Astrocyte (in vitro differentiated cells and primary cell): ENCODE data around the gene EML1. TPM values are rescaled to one million over a fixed set of nuclear protein-coding genes. Genes with fewer than 3 reads are reported as not detected.
A peak's percentile ranks its signal among the peaks of the same experiment; 100 is the strongest.

Experiments
- DNase-seq: peaks from one replicate; pipeline ENCODE4 v3.0.0-alpha.2; 2010; ENCODE audit warnings: low read depth
- FAIRE-seq: peaks from 2 replicates; lab custom pipeline; 2011; peaks lifted over from hg19 to GRCh38; lab: Jason Lieb, UNC
- H2AFZ ChIP-seq: 2 replicates; pipeline ENCODE4 v1.6.0; 2012; ENCODE audit warnings: low read depth, low read length, inconsistent platforms
- H3K27ac ChIP-seq: 2 replicates; pipeline ENCODE4 v1.5.1; 2011; ENCODE audit warnings: low read depth, low read length, inconsistent platforms
- H3K27me3 ChIP-seq: 2 replicates; pipeline ENCODE4 v1.6.0; 2011; ENCODE audit warnings: low read length, inconsistent platforms; ENCODE audit not compliant: insufficient read depth
- H3K36me3 ChIP-seq: 2 replicates; pipeline ENCODE4 v1.5.1; 2011; ENCODE audit warnings: low read length, inconsistent platforms; ENCODE audit not compliant: insufficient read depth
- H3K4me1 ChIP-seq: 2 replicates; pipeline ENCODE4 v1.5.1; 2011; ENCODE audit warnings: low read length, inconsistent platforms; ENCODE audit not compliant: insufficient read depth
- H3K4me2 ChIP-seq: 2 replicates; pipeline ENCODE4 v1.6.0; 2012; ENCODE audit warnings: low read length, inconsistent platforms
- H3K4me3 ChIP-seq: 2 replicates; pipeline ENCODE4 v1.5.1; 2011; ENCODE audit warnings: low read depth, mild to moderate bottlenecking, low read length, inconsistent platforms; ENCODE audit not compliant: insufficient read depth
- H3K79me2 ChIP-seq: 2 replicates; pipeline ENCODE4 v1.6.0; 2012; ENCODE audit warnings: mild to moderate bottlenecking, low read length, inconsistent platforms; ENCODE audit not compliant: insufficient read depth
- H3K9ac ChIP-seq: 2 replicates; pipeline ENCODE4 v1.6.0; 2012; ENCODE audit warnings: mild to moderate bottlenecking, low read length, inconsistent platforms
- H3K9me3 ChIP-seq: 2 replicates; pipeline ENCODE4 v1.5.1; 2012; ENCODE audit warnings: low read depth, mild to moderate bottlenecking, low read length, inconsistent platforms; ENCODE audit not compliant: insufficient read depth
- H4K20me1 ChIP-seq: 2 replicates; pipeline ENCODE4 v1.6.0; 2012; ENCODE audit warnings: low read length, inconsistent platforms; ENCODE audit not compliant: insufficient read depth
- H3K27ac Mint-ChIP-seq: one replicate; pipeline ENCODE4 v1.8.0; 2021; ENCODE audit warnings: mild to moderate bottlenecking, mixed read lengths; ENCODE audit not compliant: unreplicated experiment
- H3K27me3 Mint-ChIP-seq: one replicate; pipeline ENCODE4 v1.8.0; 2021; ENCODE audit warnings: low read depth, mixed read lengths; ENCODE audit not compliant: unreplicated experiment
- H3K36me3 Mint-ChIP-seq: one replicate; pipeline ENCODE4 v1.8.0; 2021; ENCODE audit warnings: low read depth, mixed read lengths; ENCODE audit not compliant: unreplicated experiment
- H3K4me1 Mint-ChIP-seq: one replicate; pipeline ENCODE4 v1.8.0; 2021; ENCODE audit warnings: low read depth, mixed read lengths; ENCODE audit not compliant: unreplicated experiment
- H3K4me3 Mint-ChIP-seq: one replicate; pipeline ENCODE4 v1.8.0; 2021; ENCODE audit warnings: mild to moderate bottlenecking, moderate library complexity, mixed read lengths; ENCODE audit not compliant: unreplicated experiment
- H3K9me3 Mint-ChIP-seq: one replicate; pipeline ENCODE4 v1.8.0; 2021; ENCODE audit warnings: mild to moderate bottlenecking, mixed read lengths; ENCODE audit not compliant: unreplicated experiment
- EZH2 ChIP-seq: IDR thresholded peaks from 2 replicates; pipeline ENCODE4 v1.6.1; 2012; ENCODE audit warnings: mild to moderate bottlenecking, low read length, inconsistent platforms; ENCODE audit not compliant: insufficient read depth
- total RNA-seq: library from RNA; stranded (reverse); gene quantifications from 2 replicates; pipeline ENCODE4 v1.2.1, GENCODE V29; 2021
- TF ChIP-seq, protein P1 (sequence below): IDR thresholded peaks from 2 replicates; pipeline ENCODE4 v1.5.1; 2011; ENCODE audit warnings: low read depth, mild to moderate bottlenecking, inconsistent platforms, low read length, moderate library complexity; ENCODE audit not compliant: insufficient read depth

Gene EML1
- total RNA-seq, 1 donor from 2014 or later = 17.1 TPM

DNA sequence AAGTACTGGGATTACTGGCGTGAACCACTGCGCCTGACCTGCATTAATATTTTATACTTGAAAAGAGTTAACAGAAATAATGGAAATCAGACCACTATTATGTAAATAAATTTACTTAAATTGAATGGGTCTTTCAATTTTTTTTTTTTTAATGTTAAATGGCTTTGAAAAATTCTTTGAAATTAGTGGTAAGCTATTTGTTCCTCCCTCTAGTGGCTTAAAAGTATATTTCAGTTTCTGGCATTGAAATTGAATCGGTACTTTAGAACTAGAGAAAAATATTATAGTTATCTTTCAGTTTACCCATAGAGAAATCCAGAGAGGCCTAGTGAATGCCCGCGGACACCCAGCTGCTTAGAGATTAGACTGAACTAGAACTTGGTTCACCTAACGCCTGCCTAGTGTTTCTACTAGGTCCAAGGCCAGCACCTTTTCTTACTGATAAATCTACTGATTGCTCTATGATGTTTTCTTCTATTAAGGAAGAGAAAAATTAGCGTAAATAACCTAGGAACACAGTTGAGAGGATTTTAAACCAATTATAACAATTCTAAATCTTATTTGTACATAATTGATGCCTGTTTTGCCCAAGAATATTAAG, 106.5 kb downstream of the EML1 start:
- TF ChIP-seq EZH2 = no peak
- TF ChIP-seq, protein P1, sequence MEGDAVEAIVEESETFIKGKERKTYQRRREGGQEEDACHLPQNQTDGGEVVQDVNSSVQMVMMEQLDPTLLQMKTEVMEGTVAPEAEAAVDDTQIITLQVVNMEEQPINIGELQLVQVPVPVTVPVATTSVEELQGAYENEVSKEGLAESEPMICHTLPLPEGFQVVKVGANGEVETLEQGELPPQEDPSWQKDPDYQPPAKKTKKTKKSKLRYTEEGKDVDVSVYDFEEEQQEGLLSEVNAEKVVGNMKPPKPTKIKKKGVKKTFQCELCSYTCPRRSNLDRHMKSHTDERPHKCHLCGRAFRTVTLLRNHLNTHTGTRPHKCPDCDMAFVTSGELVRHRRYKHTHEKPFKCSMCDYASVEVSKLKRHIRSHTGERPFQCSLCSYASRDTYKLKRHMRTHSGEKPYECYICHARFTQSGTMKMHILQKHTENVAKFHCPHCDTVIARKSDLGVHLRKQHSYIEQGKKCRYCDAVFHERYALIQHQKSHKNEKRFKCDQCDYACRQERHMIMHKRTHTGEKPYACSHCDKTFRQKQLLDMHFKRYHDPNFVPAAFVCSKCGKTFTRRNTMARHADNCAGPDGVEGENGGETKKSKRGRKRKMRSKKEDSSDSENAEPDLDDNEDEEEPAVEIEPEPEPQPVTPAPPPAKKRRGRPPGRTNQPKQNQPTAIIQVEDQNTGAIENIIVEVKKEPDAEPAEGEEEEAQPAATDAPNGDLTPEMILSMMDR = peak; percentile 51
- H3K9me3 Mint-ChIP-seq = peaks cover 6% of the 10 kb centered on the region
- H3K4me1 ChIP-seq = no peaks in the 10 kb centered on the region
- H3K9me3 ChIP-seq = no peaks in the 10 kb centered on the region
- no peak overlapping the region for H3K4me2 ChIP-seq
- no peaks in the 10 kb centered on the region for H3K27me3 ChIP-seq
- H4K20me1 ChIP-seq = no peaks in the 10 kb centered on the region
- no peak for DNase-seq
- H3K36me3 ChIP-seq = peaks cover 5% of the 10 kb centered on the region
- H3K4me3 Mint-ChIP-seq = no peak overlapping the region
- no peak overlapping the region for H3K27ac Mint-ChIP-seq
- no peak overlapping the region for H3K4me3 ChIP-seq
- H2AFZ ChIP-seq = no peak overlapping the region
- H3K79me2 ChIP-seq = no peaks in the 10 kb centered on the region
- no peaks in the 10 kb centered on the region for H3K4me1 Mint-ChIP-seq
- peaks cover 16% of the 10 kb centered on the region for H3K36me3 Mint-ChIP-seq
- no peak for FAIRE-seq
- no peak overlapping the region for H3K27ac ChIP-seq
- no peaks in the 10 kb centered on the region for H3K27me3 Mint-ChIP-seq
- H3K9ac ChIP-seq = no peak overlapping the region

DNA sequence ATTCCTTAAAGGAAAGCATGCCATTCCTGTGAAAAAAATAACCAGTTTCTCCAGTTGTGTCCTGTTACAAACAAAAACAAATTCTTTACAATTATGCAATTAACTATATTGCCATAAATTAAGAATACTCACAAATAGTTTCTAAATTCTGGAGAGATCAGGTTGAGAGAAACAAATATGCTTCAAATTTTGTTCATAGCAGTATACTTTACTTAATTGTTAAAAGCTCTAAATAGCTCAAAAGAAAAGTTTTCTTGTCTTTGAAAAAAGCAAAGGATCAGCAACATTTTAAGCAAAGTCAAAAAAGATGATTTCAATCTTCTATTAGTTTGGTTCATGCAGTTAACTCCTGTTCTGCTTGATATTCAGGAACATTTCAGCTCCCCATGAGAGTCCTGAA, 109.7 kb downstream of the EML1 start:
- H3K4me1 Mint-ChIP-seq = no peaks in the 10 kb centered on the region
- Histone ChIP-seq H3K27me3 (no peaks in the 10 kb centered on the region), H3K4me1 (no peaks in the 10 kb centered on the region), H3K27ac (no peak overlapping the region), H4K20me1 (no peaks in the 10 kb centered on the region), H3K4me2 (no peak overlapping the region), H3K9me3 (no peaks in the 10 kb centered on the region), H3K36me3 (peaks cover 5% of the 10 kb centered on the region), H3K4me3 (no peak overlapping the region), H3K9ac (no peak overlapping the region), H2AFZ (no peak overlapping the region), H3K79me2 (no peaks in the 10 kb centered on the region)
- peaks cover 6% of the 10 kb centered on the region for H3K9me3 Mint-ChIP-seq
- no peaks in the 10 kb centered on the region for H3K27me3 Mint-ChIP-seq
- peaks cover 33% of the 10 kb centered on the region for H3K36me3 Mint-ChIP-seq
- DNase-seq (no peak), FAIRE-seq (no peak)
- no peak overlapping the region for H3K27ac Mint-ChIP-seq
- H3K4me3 Mint-ChIP-seq = no peak overlapping the region
- TF ChIP-seq, protein P1 = no peak
- no peak for TF ChIP-seq EZH2

- DNase-seq (no peak), FAIRE-seq (no peak)
- peaks cover 33% of the 10 kb centered on the region for H3K36me3 Mint-ChIP-seq
- no peak overlapping the region for H3K27ac Mint-ChIP-seq
- peaks cover 5% of the 10 kb centered on the region for H3K36me3 ChIP-seq
- no peak overlapping the region for H3K27ac ChIP-seq
- no peaks in the 10 kb centered on the region for H3K9me3 ChIP-seq
- H3K4me3 ChIP-seq = no peak overlapping the region
- peaks cover 5% of the 10 kb centered on the region for H3K4me1 ChIP-seq
- H2AFZ ChIP-seq = no peak overlapping the region
- H3K4me1 Mint-ChIP-seq = peaks cover 4% of the 10 kb centered on the region
- no peak overlapping the region for H3K4me2 ChIP-seq
- H4K20me1 ChIP-seq = no peaks in the 10 kb centered on the region
- TF ChIP-seq EZH2 = no peak
- no peak overlapping the region for H3K4me3 Mint-ChIP-seq
- no peaks in the 10 kb centered on the region for H3K27me3 ChIP-seq
- H3K9ac ChIP-seq = no peak overlapping the region
- peaks cover 6% of the 10 kb centered on the region for H3K9me3 Mint-ChIP-seq
- no peaks in the 10 kb centered on the region for H3K27me3 Mint-ChIP-seq
- H3K79me2 ChIP-seq = no peaks in the 10 kb centered on the region
Measured at GRCh38 chr14:99904506-99904905, 111.3 kb downstream of the EML1 start.
